ENCODE data around the gene ATXN3L.
"Not testable (repeated sequence)": the region's sequence is repeated elsewhere in the genome, so short reads cannot be mapped to it uniquely, and the experiment has no call there.

The ATXN3L gene

DNA sequence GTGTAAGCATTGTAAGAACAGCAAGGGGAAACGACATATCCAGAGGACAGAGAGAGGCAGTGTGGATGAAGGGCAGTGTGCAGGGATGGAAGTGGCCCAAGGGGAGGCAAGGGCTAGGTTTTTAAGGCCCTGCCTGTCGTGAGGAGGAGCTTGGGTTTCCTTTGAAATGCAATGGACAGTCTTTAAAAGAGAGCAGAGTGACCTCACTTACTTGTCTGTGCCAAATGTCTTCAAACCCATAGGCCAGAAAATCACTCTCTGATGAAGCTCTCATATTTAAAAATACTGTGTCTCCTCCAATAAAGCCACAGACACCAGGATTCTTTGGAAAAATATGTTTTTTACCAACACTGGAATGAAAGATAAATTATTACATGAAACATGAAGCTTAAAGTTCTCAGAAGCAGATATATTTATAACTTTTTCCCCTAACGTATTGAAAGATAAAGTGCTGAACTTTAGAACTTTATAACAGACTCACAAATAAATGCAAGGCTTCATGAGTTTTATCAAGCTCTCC lies 19.2 kb upstream of the ATXN3L start:
- Mint-ChIP-seq H3K4me3 (no peak overlapping the region), H3K9me3 (no peaks in the 10 kb centered on the region), H3K27me3 (no peaks in the 10 kb centered on the region), H3K27ac (no peak overlapping the region), H3K36me3 (no peaks in the 10 kb centered on the region), H3K4me1 (peaks cover 4% of the 10 kb centered on the region)
- no peak for ATAC-seq (ENCODE audit: low read depth)
- no peak for DNase-seq (ENCODE audit: low spot score in 2 of 2)

- H3K27me3 Mint-ChIP-seq = no peaks in the 10 kb centered on the region
Observed at GRCh38 chrX:13334491-13334890, 14.6 kb upstream of the ATXN3L start.

GRCh38 chrX:13330446-13330845 lies 10.6 kb upstream of the ATXN3L start:
- no peaks in the 10 kb centered on the region for H3K36me3 Mint-ChIP-seq
- H3K27ac Mint-ChIP-seq = no peak overlapping the region
- no peak for DNase-seq (ENCODE audit: low spot score in 2 of 2)
- ATAC-seq (ENCODE audit: low read depth) = no peak
- no peak overlapping the region for H3K4me3 Mint-ChIP-seq
- H3K9me3 Mint-ChIP-seq = no peaks in the 10 kb centered on the region
- peaks cover 2% of the 10 kb centered on the region for H3K4me1 Mint-ChIP-seq
- H3K27me3 Mint-ChIP-seq = no peaks in the 10 kb centered on the region

More at GRCh38 chrX:13334491-13334890, 14.6 kb upstream of the ATXN3L start:
- DNase-seq (ENCODE audit: low spot score in 2 of 2) = no peak
- Mint-ChIP-seq H3K4me1 (peaks cover 2% of the 10 kb centered on the region), H3K36me3 (no peaks in the 10 kb centered on the region), H3K27ac (no peak overlapping the region), H3K4me3 (no peak overlapping the region), H3K9me3 (no peaks in the 10 kb centered on the region)
- no peak for ATAC-seq (ENCODE audit: low read depth)

DNA sequence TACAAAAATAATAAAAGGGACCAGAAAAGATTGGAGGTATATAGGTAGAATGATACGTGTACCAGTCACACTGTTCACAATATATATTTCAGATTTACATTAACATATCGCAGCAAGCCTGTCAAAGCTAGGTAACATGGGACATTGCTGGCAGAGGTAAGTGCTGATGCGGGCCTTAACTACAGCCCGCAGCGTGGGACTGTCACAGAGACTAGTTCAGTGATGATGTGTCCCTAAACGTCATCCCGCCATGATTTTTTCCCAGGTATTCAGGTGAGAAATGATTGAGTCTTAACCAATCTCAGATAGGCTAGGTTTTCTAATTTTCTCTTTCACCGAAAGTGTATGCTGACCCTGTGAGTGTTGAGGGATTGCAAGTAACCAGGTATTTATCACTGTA lies 7.8 kb upstream of the ATXN3L start:
- no peaks in the 10 kb centered on the region for H3K9me3 Mint-ChIP-seq
- peaks cover 2% of the 10 kb centered on the region for H3K4me1 Mint-ChIP-seq
- no peak overlapping the region for H3K4me3 Mint-ChIP-seq
- ATAC-seq (ENCODE audit: low read depth) (no peak), DNase-seq (ENCODE audit: low spot score in 2 of 2) (no peak)
- H3K27ac Mint-ChIP-seq = no peak overlapping the region
- H3K36me3 Mint-ChIP-seq = no peaks in the 10 kb centered on the region
- no peaks in the 10 kb centered on the region for H3K27me3 Mint-ChIP-seq

GRCh38 chrX:13323241-13323640 lies 3.4 kb upstream of the ATXN3L start:
- Mint-ChIP-seq H3K4me1 (no peaks in the 10 kb centered on the region), H3K4me3 (no peak overlapping the region), H3K27ac (no peak overlapping the region), H3K27me3 (no peaks in the 10 kb centered on the region), H3K9me3 (no peaks in the 10 kb centered on the region), H3K36me3 (no peaks in the 10 kb centered on the region)
- DNase-seq (ENCODE audit: low spot score in 2 of 2) = no peak
- ATAC-seq (ENCODE audit: low read depth) = no peak

GRCh38 chrX:13317366-13317765 lies 2.5 kb downstream of the ATXN3L start:
- ATAC-seq (ENCODE audit: low read depth) (no peak), DNase-seq (ENCODE audit: low spot score in 2 of 2) (no peak)
- H3K27me3 Mint-ChIP-seq = no peaks in the 10 kb centered on the region
- H3K4me3 Mint-ChIP-seq = no peak overlapping the region
- H3K9me3 Mint-ChIP-seq = no peaks in the 10 kb centered on the region
- no peaks in the 10 kb centered on the region for H3K4me1 Mint-ChIP-seq
- no peak overlapping the region for H3K27ac Mint-ChIP-seq
- no peaks in the 10 kb centered on the region for H3K36me3 Mint-ChIP-seq

DNA sequence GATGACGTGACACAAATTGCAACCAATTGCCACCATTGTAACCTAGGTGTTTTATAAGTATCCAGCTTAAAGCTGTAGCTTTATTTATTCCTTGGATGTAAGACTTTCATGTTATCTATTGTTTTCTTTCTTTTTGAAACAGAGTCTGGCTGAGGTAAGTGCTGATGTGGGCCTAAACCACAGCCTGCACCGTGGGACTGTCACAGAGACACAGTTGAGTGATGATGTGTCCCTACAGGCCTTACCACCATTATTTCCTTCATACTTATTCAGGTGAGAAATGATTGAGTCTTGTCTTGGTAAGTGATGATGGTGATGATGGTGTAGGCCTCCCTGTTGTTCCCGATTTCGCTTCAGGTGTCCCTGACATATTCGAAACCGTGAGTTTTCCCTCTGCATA lies 8.3 kb downstream of the ATXN3L start:
- Mint-ChIP-seq H3K27me3 (no peaks in the 10 kb centered on the region), H3K27ac (no peak overlapping the region), H3K9me3 (no peaks in the 10 kb centered on the region), H3K4me3 (no peak overlapping the region), H3K4me1 (peaks cover 2% of the 10 kb centered on the region), H3K36me3 (no peaks in the 10 kb centered on the region)
- DNase-seq (ENCODE audit: low spot score in 2 of 2) (no peak), ATAC-seq (ENCODE audit: low read depth) (no peak)

DNA sequence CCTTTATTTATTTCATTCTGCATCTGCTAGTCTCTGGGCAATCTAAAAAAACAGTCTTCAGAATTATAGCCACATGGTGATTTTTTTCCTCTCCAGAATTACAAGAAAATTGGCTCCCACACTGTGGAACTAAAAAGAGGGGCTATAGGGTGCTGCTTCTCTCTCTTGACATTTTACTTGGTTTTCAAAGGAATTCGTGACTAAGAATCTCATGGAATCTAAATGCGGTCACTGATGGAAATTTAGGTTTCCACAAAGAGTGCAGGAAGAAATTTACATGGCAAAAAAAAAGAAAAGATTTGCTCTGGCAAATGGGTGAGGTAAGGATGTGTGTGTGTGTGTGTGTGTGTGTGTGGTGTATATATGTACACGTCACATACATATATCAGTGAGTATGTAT lies 10.2 kb downstream of the ATXN3L start:
- no peaks in the 10 kb centered on the region for H3K36me3 Mint-ChIP-seq
- peaks cover 2% of the 10 kb centered on the region for H3K4me1 Mint-ChIP-seq

GRCh38 chrX:13307041-13307440 lies 12.8 kb downstream of the ATXN3L start:
- Mint-ChIP-seq H3K27me3 (no peaks in the 10 kb centered on the region), H3K27ac (no peak overlapping the region), H3K36me3 (no peaks in the 10 kb centered on the region), H3K4me1 (peaks cover 2% of the 10 kb centered on the region), H3K9me3 (no peaks in the 10 kb centered on the region), H3K4me3 (no peak overlapping the region)
- ATAC-seq (ENCODE audit: low read depth) = no peak
- DNase-seq (ENCODE audit: low spot score in 2 of 2) = no peak

More for the DNA sequence above, 10.2 kb downstream of the ATXN3L start:
- H3K4me3 Mint-ChIP-seq = no peak overlapping the region
- no peak for DNase-seq (ENCODE audit: low spot score in 2 of 2)
- H3K27ac Mint-ChIP-seq = no peak overlapping the region
- ATAC-seq (ENCODE audit: low read depth) = no peak
- no peaks in the 10 kb centered on the region for H3K9me3 Mint-ChIP-seq
- H3K27me3 Mint-ChIP-seq = no peaks in the 10 kb centered on the region

DNA sequence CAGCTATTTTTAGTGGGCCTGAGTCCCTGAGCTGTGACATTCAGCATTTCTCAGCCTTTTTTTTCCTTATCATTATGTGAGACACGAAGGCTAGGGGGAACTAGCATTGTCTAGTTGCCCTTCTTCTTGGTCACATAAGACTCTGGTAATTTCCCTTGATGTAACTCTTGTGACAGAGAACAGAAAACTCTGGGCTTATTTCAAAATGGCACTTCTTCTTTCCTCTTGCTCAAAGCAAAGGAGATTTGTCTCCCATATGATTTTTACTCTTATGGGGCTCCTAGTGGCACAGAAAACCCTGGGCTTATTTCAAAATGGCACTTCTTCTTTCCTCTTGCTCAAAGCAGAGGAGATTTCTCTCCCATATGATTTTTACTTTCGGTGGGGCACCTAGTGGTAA lies 14.7 kb downstream of the ATXN3L start:
- H3K9me3 Mint-ChIP-seq = no peaks in the 10 kb centered on the region
- DNase-seq (ENCODE audit: low spot score in 2 of 2) (no peak), ATAC-seq (ENCODE audit: low read depth) (no peak)
- no peak overlapping the region for H3K27ac Mint-ChIP-seq
- H3K27me3 Mint-ChIP-seq = no peaks in the 10 kb centered on the region
- no peaks in the 10 kb centered on the region for H3K36me3 Mint-ChIP-seq
- H3K4me3 Mint-ChIP-seq = no peak overlapping the region
- H3K4me1 Mint-ChIP-seq = no peaks in the 10 kb centered on the region

GRCh38 chrX:13304052-13304451 lies 15.8 kb downstream of the ATXN3L start:
- no peak overlapping the region for H3K27ac Mint-ChIP-seq
- no peaks in the 10 kb centered on the region for H3K27me3 Mint-ChIP-seq
- ATAC-seq (ENCODE audit: low read depth) (no peak), DNase-seq (ENCODE audit: low spot score in 2 of 2) (no peak)
- no peaks in the 10 kb centered on the region for H3K9me3 Mint-ChIP-seq
- no peaks in the 10 kb centered on the region for H3K36me3 Mint-ChIP-seq
- no peak overlapping the region for H3K4me3 Mint-ChIP-seq
- no peaks in the 10 kb centered on the region for H3K4me1 Mint-ChIP-seq

- ATAC-seq (ENCODE audit: low read depth); DNase-seq (ENCODE audit: low spot score in 2 of 2); H3K4me3 Mint-ChIP-seq; H3K4me1 Mint-ChIP-seq; H3K36me3 Mint-ChIP-seq; H3K9me3 Mint-ChIP-seq; H3K27me3 Mint-ChIP-seq; H3K27ac Mint-ChIP-seq: not testable (repeated sequence)
Observed at GRCh38 chrX:13303248-13303647, 16.6 kb downstream of the ATXN3L start.

- no peaks in the 10 kb centered on the region for H3K36me3 Mint-ChIP-seq
Observed at GRCh38 chrX:13298836-13299235, 21.0 kb downstream of the ATXN3L start.

DNA sequence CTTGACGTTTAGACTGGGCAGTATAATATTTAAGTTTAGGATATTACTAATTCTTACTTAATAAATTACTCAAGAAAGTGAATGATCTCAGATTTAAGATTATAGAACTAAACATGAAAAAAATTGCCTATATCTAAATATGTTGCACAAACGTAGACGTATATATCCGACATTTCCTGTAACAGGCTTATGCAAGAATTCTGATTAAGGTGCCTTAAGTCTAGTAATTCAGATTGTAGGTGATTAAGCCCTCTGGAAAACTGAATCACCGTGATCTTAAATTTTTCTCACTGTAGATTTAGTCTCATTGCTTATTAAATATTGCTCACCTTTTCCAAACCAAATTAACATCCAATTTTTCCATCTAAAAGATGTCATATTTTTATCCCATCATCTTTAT lies 24.0 kb downstream of the ATXN3L start:
- no peaks in the 10 kb centered on the region for H3K4me1 Mint-ChIP-seq
- no peak for DNase-seq (ENCODE audit: low spot score in 2 of 2)
- H3K4me3 Mint-ChIP-seq = no peak overlapping the region
- no peaks in the 10 kb centered on the region for H3K9me3 Mint-ChIP-seq
- no peaks in the 10 kb centered on the region for H3K36me3 Mint-ChIP-seq
- no peaks in the 10 kb centered on the region for H3K27me3 Mint-ChIP-seq
- no peak for ATAC-seq (ENCODE audit: low read depth)
- H3K27ac Mint-ChIP-seq = no peak overlapping the region

More at GRCh38 chrX:13298836-13299235, 21.0 kb downstream of the ATXN3L start:
- Mint-ChIP-seq H3K27ac (no peak overlapping the region), H3K27me3 (no peaks in the 10 kb centered on the region), H3K9me3 (no peaks in the 10 kb centered on the region), H3K4me1 (no peaks in the 10 kb centered on the region), H3K4me3 (peak overlapping the region; percentile 9)
- DNase-seq (ENCODE audit: low spot score in 2 of 2) (no peak), ATAC-seq (ENCODE audit: low read depth) (no peak)

- ATAC-seq (ENCODE audit: low read depth) (no peak), DNase-seq (ENCODE audit: low spot score in 2 of 2) (no peak)
- Mint-ChIP-seq H3K9me3 (no peaks in the 10 kb centered on the region), H3K4me3 (no peak overlapping the region), H3K27me3 (no peaks in the 10 kb centered on the region), H3K27ac (no peak overlapping the region), H3K4me1 (peaks cover 3% of the 10 kb centered on the region), H3K36me3 (no peaks in the 10 kb centered on the region)
Observed at GRCh38 chrX:13293700-13294099, 26.2 kb downstream of the ATXN3L start.

Measured in memory B cell (primary cell).